ENCODE data around the gene QSOX1.

Gene QSOX1

DNA sequence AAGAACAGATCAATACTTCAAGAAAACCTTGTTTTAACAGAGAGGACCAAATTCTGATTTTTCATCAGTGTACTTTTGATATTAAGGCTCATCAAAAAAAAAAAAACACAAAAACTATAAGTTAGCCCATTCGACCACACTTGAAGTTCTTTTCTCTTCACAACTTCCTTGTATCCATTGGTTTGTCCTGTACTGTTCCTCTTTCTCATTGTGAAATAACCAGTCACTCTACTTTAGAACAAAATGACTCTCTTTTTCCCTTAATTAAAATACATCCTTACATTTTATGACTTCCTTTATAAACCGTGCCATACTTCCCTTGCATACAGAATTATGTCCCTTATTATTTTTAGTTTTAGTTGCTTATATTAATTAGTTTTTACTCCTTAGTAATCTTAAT, 8.4 kb downstream of the QSOX1 start:
- TF ChIP-seq, protein P1, sequence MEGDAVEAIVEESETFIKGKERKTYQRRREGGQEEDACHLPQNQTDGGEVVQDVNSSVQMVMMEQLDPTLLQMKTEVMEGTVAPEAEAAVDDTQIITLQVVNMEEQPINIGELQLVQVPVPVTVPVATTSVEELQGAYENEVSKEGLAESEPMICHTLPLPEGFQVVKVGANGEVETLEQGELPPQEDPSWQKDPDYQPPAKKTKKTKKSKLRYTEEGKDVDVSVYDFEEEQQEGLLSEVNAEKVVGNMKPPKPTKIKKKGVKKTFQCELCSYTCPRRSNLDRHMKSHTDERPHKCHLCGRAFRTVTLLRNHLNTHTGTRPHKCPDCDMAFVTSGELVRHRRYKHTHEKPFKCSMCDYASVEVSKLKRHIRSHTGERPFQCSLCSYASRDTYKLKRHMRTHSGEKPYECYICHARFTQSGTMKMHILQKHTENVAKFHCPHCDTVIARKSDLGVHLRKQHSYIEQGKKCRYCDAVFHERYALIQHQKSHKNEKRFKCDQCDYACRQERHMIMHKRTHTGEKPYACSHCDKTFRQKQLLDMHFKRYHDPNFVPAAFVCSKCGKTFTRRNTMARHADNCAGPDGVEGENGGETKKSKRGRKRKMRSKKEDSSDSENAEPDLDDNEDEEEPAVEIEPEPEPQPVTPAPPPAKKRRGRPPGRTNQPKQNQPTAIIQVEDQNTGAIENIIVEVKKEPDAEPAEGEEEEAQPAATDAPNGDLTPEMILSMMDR (IDR thresholded peaks at IDR 0.05; ENCODE audit: low read depth, low read length) = no peak
- DNase-seq (ENCODE audit: low read depth in 2 of 2) = no peak
- no peak overlapping the region for H3K4me3 ChIP-seq (replicated peaks in 1 of 2; ENCODE audit: low read depth in 2 of 2, low read length in 2 of 2)

DNA sequence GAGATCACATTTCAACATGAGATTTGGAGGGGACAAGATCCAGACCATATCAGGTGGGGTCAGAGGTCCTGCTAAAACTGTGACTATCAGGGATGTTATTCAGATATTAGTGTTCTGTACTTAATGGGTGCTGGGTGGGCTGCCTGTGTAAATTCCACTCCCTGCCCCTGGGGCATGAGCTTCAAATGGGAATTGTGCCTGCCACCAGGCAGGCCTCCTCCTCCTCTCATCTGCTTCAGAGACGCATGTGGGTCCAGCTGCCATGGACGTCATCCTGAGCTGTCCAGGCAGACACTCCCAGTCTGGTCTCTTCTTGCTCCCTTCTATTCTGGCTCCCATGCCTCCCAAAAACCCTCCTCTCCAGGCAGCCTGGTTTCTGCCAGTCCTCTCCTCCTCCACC, 10.4 kb downstream of the QSOX1 start:
- DNase-seq (ENCODE audit: low read depth in 2 of 2) = no peak
- TF ChIP-seq, protein P1 (IDR thresholded peaks at IDR 0.05; ENCODE audit: low read depth, low read length) = no peak
- no peak overlapping the region for H3K4me3 ChIP-seq (replicated peaks in 1 of 2; ENCODE audit: low read depth in 2 of 2, low read length in 2 of 2)

DNA sequence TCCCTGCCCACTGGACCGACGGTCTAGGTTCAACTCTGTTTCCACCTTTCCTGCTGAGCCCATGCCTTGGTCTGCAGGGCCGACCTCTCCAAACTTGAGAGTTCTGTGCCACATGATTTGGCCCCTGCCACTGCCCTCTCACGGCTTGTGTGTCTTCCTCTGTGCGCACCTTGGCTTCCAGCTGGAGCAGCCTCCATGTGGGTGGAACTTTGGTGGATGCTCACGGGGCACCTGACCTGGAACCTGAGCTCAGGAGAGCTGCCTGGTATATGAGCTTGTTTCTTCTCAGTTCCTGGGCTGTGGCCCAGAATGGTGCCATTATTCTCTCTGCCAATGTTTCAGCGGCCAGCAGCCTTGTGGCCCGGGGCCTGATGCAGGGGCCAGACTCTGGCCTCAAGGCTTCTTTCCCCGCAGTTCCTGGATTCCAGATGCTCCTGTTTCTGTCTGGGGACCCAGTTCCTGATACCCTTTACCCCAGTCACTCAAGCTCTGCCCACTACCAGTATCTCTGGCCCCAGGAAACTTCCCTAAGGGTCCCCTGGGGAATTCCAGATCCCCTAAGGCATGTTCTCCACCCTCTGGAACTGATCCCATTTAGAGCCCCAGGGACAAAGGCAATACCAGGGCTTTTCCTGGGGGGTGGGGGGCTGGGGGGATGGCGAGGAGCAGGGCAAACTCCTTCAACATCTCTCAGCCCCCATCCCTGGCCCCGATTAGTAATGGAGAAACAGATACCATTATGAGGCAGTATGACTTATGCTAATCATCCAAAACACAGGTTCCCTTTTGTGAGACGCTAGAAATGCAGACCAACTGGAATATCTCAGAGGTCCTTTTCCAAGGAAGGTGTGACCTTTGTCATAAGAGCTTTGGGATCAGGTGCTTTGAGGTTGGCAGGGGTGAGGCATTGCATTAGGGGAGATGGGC, 11.1 kb downstream of the QSOX1 start:
- no peak for DNase-seq (ENCODE audit: low read depth in 2 of 2)
- no peak overlapping the region for H3K4me3 ChIP-seq (replicated peaks in 1 of 2; ENCODE audit: low read depth in 2 of 2, low read length in 2 of 2)
- TF ChIP-seq, protein P1 (IDR thresholded peaks at IDR 0.05; ENCODE audit: low read depth, low read length) = no peak

DNA sequence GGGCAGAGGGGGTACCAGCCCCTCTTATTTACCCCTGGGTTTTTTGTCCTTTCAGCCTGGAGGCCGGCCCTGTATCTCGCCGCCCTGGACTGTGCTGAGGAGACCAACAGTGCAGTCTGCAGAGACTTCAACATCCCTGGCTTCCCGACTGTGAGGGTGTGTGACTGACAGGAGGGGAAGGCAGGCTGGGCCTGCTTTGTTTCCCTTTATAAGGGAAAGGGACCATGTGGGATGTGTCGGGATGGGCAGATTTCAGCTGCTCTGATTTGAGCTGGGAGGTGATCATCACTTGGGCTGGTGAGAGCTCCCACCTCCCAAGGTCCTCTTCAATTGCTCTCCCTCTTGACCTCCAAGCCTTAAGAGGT, 11.7 kb downstream of the QSOX1 start:
- DNase-seq (ENCODE audit: low read depth in 2 of 2) = no peak
- TF ChIP-seq, protein P1 (IDR thresholded peaks at IDR 0.05; ENCODE audit: low read depth, low read length) = no peak
- H3K4me3 ChIP-seq (replicated peaks in 1 of 2; ENCODE audit: low read depth in 2 of 2, low read length in 2 of 2) = no peak overlapping the region

DNA sequence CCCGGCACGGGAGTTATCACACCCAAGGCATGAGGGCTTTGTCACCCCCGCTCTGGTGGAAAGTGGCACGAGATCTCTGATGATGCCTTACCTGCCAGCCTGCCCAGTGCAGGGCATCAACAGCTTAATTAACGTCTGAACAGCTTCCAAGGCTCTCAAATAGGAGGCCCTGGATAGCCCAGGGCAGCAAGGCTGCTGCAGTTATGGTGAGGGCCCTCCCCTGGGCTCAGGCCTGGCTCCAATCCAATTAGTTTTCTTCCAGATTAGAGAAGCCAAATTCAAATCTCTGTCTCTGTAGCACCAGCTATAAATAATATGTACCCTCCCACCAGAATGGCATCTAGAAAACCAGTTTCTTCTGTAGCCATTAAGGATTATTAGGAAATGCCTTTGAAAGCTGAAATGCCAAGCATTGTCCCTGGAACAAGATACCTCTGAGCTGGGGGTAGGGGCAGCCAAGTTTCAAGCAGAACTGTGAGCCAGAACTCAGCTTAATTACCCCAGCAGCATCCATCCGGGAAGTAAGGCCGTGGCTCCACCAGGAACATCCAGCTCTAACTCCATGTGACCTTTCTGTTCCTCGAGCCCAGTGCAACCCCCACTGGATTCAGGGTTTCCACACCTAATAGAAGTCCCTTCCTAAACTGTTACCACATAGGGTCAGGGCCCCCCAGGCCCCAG, 12.5 kb downstream of the QSOX1 start:
- TF ChIP-seq, protein P1 (IDR thresholded peaks at IDR 0.05; ENCODE audit: low read depth, low read length) = no peak

DNA sequence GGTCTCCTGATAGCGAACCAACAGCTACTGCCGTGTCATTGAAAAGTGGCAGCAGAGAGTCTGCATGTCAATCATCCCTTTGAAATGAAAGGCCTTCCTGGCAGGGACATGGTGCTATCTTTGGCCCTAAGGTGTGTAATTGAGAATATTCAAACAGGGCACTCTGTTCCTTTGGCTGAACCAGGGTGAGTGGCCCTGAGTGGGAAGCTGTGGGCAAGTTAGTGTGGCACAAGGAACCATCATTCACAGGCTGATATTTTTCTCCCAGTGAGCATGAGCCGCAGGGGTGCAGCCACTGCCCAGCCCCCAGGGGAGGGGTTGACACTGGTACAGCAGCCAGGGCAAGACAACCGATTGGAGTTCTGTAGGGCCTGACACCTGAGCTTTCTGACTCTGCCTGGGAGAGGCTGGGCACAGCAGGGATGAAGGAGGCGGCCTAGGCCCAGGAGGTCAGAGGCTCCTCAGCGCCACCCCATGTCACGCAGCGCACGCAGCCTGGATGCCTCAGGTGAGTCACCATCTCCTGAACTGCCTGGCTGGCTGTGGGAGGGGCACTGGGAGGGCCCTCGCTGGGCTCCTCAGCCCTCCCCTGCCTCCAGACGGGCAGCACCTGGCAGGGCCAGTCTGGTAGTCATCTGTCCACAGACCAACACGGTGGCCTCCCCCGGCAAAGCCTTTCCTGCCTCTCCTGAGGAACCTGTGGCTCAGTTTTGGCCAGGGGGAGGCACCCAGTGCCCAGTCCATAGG, 13.2 kb downstream of the QSOX1 start:
- H3K4me3 ChIP-seq (replicated peaks in 1 of 2; ENCODE audit: low read depth in 2 of 2, low read length in 2 of 2) = no peak overlapping the region
- peak in 1 of 2 donors; percentile 18 for DNase-seq (ENCODE audit: low read depth in 2 of 2)
- TF ChIP-seq, protein P1 (IDR thresholded peaks at IDR 0.05; ENCODE audit: low read depth, low read length) = no peak

More for the DNA sequence above, 12.5 kb downstream of the QSOX1 start:
- DNase-seq (ENCODE audit: low read depth in 2 of 2) = peak in 1 of 2 donors; percentile 77
- no peak overlapping the region for H3K4me3 ChIP-seq (replicated peaks in 1 of 2; ENCODE audit: low read depth in 2 of 2, low read length in 2 of 2)
